Sigmoid colon (tissue), 3 donors: ENCODE measurements around the gene CDK6.

Experiments
- POLR2A ChIP-seq, 2 donors: fragments of 450-650 bp; IDR thresholded peaks; one replicate each; pipeline ENCODE4 v1.6.1; 2016; ENCODE audit warnings: antibody characterized with exemption in 2 of 2, mild to moderate bottlenecking in 2 of 2, moderate library complexity in 2 of 2
- TF ChIP-seq, protein P1 (sequence below), 4 experiments: fragments of 450-650 bp in 3 of 4; fragments of 200-600 bp in 1 of 4; IDR thresholded peaks; one replicate each; pipeline ENCODE4 v1.5.1; 2016 to 2019; ENCODE audit warnings: antibody characterized with exemption in 4 of 4, mild to moderate bottlenecking in 3 of 4, moderate library complexity in 2 of 4

DNA sequence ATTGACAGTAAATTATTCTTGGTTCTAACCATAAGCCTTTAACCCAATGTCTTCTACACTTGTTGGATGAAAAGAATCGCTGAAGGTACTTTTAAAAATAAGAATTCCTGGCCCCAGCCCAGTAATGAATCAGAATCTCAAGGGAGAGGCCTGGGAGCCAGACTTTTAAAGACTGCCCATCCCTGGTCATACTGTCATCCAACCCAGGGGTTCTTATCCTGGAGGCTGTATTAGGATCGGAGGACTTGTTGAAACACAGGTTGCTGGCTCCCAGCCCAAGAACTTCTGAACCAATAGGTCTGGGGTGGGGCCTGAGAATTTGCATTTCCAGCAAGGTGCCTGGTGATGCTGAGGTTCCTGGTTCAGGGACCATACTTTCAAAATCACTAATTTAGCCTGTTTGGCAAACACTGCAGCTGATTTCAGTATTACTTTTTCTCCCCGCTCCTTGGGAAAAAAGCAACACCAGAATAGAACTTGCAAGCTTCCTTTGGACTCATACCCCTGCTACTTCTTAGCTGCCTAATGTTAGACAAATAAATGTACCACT, 166.7 kb downstream of the CDK6 start:
- TF ChIP-seq, protein P1, sequence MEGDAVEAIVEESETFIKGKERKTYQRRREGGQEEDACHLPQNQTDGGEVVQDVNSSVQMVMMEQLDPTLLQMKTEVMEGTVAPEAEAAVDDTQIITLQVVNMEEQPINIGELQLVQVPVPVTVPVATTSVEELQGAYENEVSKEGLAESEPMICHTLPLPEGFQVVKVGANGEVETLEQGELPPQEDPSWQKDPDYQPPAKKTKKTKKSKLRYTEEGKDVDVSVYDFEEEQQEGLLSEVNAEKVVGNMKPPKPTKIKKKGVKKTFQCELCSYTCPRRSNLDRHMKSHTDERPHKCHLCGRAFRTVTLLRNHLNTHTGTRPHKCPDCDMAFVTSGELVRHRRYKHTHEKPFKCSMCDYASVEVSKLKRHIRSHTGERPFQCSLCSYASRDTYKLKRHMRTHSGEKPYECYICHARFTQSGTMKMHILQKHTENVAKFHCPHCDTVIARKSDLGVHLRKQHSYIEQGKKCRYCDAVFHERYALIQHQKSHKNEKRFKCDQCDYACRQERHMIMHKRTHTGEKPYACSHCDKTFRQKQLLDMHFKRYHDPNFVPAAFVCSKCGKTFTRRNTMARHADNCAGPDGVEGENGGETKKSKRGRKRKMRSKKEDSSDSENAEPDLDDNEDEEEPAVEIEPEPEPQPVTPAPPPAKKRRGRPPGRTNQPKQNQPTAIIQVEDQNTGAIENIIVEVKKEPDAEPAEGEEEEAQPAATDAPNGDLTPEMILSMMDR (IDR thresholded peaks at IDR 0.05), result no peak
- no peak for TF ChIP-seq POLR2A (IDR thresholded peaks at IDR 0.05)
